Tongue (tissue), 2 donors: ENCODE measurements around the gene CCBE1. TPM values are rescaled to one million over a fixed set of nuclear protein-coding genes. Genes with fewer than 3 reads are reported as not detected.

Experiments used
- DNase-seq: peaks from one replicate; pipeline ENCODE4 v3.0.0-alpha.2; 2015
- total RNA-seq: library from RNA; depleted of rRNA; stranded (reverse); fragments of >200 nt; gene quantifications from one replicate; pipeline ENCODE4 v1.2.3, GENCODE V29; 2014

CCBE1 gene
- total RNA-seq, 1 donor from 2014 or later: 5.3 TPM

DNA sequence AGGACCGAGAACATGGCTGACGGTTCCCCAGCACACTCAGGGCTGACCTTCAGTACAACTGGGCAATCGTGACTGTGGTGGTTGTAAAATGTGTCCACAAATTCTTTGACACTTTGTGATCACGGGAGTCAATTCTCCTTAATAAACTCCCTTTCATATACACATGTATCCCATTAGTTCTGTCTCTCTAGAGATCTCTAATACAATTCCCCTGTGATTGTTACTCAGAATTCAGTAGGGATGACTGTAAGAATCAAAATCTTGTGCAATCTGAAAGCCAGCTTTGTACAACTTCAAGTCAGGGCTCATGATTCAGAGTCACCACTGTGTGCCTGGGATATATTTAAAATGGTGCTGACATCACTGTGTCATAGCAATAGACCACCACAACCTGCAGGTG, 248.7 kb downstream of the CCBE1 start:
- DNase-seq: no peak

GRCh38 chr18:59446012-59446411, 251.2 kb downstream of the CCBE1 start:
- DNase-seq: peak; percentile 53

DNA sequence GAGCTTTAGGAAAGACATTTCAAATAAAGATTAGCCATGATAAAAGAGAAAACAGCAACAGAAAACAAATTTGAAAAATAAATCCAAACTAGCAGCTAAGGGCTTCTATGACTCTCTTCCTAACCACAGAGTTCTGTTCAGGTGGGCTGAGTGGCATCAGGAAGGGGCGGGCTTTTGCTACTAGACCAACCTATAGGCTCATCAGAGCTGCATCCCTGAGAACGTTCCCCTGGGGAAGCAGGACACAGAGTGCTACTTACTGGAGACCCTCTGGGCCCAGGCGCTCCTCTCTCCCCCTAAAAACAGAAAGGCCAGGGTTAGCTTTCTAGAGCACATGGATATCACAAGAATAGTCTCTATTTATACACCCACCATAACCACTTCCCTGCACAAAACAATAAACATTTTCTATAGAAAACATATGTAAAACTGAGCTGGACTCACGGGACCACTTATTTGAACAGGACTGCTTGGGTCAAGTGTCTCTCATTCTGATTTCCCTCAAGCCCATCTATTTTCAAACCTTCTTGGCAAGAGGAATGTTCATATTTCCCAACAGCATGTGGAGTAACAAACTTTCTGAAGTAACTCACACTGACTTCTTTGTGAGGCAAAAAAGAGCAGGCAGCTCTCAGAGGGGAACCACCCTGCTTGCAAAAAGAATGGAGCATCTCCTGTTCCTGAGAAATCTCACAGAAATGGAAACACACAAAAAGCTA, 259.2 kb downstream of the CCBE1 start:
- DNase-seq: peak; percentile 69

DNA sequence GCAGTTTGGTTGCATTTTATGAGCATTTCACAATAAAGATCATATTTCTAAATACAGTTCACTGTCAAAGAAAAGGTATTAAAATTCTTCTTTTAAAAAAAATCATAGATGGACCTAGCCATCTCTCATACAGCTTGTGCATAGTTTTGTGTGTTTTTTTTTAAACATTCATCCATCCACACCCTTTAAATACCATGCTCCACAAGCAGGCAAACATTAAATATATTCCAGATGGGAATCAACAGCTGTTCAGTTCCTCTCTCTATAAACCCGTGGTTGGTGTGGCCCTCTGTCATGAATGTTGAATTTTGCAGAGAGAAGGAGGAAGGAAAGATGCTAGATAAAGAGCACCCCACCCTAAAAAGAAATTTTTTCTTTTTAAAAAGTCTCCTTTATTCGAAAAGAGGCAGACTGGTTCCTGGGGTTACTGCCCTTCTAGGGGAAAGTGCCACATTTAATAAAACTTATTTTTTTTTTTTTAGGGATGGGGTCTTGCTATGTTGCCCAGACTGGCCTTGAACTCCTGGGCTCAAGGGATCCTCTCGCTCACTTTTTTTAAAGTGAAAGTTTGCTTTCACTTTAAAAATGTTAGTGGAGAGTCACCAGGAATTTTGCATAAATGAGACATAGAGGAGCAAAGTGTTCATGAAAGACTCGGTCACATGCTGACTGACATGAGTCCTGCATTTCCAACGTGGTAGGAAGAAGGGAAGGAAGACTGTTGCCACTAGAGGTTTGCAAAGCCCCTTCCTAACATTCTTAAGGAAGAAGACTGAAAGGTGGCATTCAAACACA, 264.2 kb downstream of the CCBE1 start:
- no peak for DNase-seq

GRCh38 chr18:59431131-59431530, 266.1 kb downstream of the CCBE1 start:
- DNase-seq: no peak

DNA sequence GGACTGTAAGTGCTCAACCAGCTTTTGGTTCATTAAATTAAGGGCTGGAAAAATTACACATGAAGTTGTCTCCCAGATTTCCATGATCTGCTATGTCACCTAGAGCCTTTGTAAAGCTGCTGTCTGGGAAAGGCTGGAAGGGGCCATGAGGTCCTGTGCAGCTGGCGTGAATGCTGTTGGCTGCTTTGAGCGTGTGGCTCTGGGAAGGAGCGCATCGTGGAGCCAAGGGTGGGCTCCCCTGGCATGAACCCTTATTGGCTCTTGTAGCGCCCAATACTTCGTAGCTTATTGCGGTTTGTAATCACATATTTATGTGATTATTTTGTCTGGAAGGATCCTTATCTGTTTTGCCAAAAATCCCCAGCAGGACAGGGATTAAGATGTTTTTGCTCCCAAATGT, 267.6 kb downstream of the CCBE1 start:
- no peak for DNase-seq

DNA sequence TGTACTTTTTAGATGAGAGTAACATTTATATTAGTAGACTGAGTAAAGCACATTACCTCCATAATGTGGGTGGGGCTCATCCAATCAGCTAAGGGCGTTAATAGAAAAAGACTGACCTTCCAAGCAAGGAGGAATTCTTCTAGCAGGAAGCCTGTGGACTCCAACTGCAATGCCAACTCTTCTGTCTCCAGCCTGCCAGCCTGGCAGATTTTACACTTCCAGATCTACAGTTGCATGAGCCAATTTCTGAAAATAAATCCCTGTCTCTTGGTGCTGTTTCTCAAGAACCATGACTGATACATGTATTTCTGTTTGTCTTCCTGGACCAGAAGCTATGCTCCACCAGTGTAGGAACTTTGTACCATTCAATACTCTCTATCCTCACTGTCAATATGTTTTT, 269.2 kb downstream of the CCBE1 start:
- peak; percentile 52 for DNase-seq

DNA sequence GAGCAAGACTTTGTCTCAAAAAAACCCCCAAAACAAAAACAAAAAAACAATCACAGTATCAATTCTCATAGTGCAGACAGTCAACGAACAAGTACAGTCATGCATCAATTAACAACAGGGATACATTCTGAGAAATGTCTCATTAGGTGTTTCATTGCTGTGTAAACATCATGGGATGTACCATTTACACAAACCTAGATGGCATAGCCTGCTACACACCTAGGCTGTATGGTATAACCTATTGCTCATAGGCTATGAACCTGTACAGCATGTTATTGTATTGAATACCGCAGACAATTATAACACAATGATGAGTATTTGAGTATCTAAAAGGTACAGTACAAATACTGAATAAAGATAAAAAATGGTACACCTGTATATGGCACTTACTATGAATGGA, 270.4 kb downstream of the CCBE1 start:
- DNase-seq: no peak

DNA sequence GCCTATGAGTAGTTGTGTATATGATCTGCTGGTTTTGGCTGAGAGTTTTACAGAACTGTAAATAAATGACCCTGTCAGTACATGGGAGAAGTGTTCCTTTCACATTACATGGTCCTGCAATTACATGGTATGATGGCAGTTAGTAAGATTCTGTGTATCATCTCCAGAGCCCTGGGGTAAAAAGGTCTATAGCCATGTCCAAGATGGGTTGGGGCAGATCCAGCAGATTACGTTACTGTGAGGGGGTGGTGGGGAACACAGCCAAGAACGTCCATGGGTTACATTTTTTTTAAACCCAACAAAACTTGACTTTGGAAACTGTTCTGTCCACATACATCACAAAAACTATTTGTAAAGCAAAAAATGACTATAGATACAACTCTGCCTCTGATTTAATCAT, 274.0 kb downstream of the CCBE1 start:
- DNase-seq: peak; percentile 83

- no peak for DNase-seq
Observed at GRCh38 chr18:59420244-59420643, 277.0 kb downstream of the CCBE1 start.

- DNase-seq: peak; percentile 77
Observed at GRCh38 chr18:59419386-59419785, 277.8 kb downstream of the CCBE1 start.

- DNase-seq: no peak
Observed at GRCh38 chr18:59416818-59417217, 280.4 kb downstream of the CCBE1 start.

DNA sequence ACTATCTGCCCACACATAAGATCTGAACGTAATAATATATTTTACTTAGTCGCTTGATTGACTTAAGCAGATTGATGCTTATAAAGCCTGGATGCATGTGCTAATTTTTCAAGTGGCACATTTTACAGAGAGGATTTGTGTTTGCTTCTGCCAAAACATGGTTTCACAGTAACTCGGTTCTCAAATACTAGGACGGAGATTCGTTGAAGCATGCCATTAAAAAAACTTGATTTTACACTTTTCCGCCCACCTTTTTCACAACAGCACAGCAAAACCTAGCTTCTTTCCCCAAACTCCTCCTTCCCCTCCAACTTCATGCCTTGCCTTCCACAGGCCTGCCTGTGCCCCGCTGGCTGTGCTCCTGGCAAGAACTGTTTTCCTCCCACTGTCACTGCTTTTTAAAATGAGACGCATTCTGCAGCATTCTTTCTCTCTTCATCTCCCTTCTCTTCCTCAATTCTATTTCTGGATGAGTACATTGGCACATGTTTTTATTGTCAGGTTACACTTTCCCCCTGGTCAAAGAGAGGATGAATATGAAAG, 283.0 kb downstream of the CCBE1 start:
- DNase-seq: peak; percentile 64

DNA sequence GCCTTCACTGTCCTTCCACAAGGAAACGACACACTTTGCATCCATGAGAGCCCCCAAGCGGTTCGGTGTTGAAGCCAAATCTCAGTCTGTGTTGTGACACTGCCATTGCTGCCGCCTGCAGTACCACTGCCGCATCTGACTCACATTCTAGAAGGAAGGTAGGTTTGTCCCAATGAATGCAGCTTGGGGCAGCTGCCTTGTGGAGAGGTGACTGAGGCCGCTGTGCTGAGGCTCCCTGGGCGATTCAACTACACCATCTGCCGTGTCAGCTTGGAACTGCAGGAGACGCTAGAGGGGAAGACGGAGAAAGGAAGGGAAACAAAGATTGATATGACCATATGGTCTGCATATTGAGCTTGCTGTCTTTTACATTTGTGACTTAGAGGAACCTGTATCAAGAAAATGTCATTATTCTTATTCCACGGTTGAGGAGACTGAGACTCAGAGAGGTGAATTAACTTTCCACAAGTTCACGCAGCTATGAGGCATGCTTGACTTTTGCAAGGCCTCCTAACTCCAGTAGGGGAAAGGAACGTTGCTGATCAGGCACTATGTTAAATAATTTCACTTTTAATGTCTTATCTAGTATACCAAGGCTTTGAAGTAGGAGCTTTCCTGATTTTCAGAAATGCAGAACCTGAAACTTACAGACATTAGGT, 294.7 kb downstream of the CCBE1 start:
- DNase-seq: peak; percentile 87

GRCh38 chr18:59400407-59400806, 296.8 kb downstream of the CCBE1 start:
- DNase-seq: no peak

- no peak for DNase-seq
Observed at GRCh38 chr18:59395226-59396175, 301.7 kb downstream of the CCBE1 start.

DNA sequence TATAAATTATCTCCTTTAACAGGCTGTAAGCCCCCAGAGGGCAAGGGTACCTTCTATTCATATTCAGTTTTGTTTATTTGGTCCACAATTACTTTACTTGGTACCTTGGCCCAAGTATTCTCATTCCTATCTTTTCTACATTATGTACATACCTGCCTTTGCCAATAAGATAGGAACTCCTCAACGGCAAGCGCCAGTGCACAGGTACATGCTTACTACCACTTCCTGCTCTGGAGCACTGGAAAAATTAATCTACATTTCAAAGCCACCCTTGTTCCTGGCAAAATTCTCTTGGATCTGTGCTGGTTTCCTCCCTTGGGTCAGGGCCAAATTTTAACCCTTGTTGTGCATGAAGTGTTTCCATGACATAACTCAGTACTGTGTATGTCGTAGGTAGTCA, 303.8 kb downstream of the CCBE1 start:
- no peak for DNase-seq

- no peak for DNase-seq
Observed at GRCh38 chr18:59388817-59389216, 308.4 kb downstream of the CCBE1 start.

DNA sequence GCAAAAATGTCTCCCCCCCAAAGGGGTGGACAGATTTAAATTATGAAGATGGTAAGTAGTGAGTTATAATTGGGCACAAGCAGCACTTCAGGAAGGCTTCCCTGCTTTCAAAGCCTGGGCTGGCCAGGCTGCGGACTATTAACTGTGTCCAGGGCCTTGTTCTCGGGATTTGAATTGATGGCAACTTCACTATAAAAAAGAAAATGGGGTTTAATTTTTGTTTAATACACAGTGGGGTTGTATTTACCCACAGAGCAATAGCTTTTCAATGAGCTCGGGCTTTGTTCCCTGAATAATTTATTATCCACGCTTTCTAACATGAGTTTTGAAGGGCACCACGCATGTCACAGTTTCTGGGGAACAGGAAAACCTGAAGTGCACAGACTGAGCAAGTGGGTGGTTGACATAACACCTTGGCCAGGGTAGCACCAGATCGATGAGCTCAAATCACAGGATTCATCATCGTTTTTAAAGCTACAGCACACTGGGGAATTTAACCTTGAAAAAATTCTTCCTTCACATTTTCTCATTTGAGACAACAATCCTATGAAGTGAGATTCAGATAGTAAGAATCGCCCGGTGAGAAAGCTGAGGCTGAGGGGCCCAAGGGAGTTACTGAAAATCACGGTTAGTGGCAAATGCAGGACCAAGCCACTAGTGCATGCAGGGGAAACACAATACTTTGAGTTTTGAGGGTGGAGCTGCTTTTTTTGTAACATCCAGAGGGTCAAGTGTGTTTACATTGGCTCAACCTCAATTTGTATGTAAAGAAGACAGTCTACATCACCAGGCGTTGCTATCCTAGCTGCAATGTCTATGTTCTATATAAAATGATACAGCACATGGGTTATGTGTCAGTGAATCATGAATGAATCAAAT, 309.3 kb downstream of the CCBE1 start:
- DNase-seq: no peak

DNA sequence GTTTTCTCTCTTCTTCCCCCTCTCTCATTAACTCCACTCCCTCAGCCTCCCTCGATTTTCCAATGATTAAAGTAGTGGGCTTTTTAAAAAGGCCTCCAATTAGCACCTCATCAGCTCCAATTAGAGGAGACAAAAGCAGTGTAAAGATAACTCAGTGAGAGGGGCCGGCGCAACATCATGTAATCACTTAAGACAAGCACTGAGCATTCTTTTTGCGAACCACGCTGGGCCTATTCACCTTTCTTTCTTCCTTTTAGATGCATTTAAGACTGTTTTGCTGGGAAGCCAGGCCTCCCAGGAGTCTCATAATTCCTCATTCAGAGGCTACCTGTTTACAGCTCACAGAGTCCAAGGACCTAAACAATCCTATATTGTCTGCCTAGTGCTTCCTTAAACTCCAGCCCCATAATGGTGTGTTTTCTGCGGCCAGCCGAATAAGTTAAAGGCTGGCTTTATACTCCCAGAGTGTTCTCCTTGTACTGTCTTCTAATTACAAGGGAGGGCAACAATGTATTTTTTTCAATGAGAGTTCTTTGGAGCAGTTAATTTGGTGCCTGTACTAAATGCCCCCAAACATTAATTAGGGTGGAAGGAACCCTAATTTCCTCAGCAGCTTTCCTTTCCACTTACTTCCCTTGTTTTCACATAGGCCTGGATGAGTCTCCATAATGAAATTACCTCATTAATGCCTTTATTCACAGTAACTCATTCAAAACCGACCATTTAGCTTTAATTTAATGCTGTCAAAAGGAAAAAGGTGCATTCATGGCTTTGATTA, 310.1 kb downstream of the CCBE1 start:
- DNase-seq: no peak
